GM19438 (cell line): ENCODE measurements around the gene CR1L.
"Not testable (repeated sequence)": the region's sequence is repeated elsewhere in the genome, so short reads cannot be mapped to it uniquely, and the experiment has no call there.

Experiments
- ATAC-seq: cut with Tn5 transposase; IDR thresholded peaks from one replicate; pipeline ENCODE4 v1.9.1; 2021; ENCODE audit warnings: low read depth; ENCODE audit not compliant: unreplicated experiment

The CR1L gene

DNA sequence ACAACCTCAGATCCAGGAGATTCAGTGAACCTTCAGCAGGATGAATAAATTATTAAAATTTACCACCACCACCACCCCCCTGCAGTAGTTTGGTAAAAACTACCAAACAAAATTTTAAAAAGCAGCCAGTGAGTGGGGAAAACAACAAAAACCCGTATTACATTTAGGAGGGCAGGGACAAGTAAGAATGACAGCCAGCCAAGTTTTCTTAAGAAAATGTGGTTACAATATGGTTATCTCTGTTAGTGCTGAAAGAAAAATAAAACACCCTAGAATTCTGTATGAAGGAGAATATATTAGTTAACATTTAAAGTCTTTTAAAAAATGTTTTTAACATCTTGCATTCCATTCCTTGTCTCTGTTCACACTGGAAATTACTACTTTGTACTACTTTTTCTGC lies 121.6 kb downstream of the CR1L start:
- no peak for ATAC-seq

DNA sequence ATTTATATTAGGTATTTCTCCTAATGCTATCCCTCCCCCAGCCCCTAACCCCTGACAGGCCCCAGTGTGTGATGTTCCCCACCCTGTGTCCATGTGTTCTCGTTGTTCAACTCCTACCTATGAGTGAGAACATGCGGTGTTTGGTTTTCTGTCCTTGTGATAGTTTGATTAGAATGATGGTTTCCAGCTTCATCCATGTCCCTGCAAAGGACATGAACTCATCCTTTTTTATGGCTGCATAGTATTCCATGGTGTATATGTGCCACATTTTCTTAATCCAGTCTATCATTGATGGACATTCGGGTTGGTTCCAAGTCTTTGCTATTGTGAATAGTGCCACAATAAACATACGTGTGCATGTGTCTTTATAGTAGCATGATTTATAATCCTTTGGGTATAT lies 125.6 kb downstream of the CR1L start:
- not testable (repeated sequence) for ATAC-seq
